MM.1S (cell line): ENCODE results near the gene RASAL2.

Source experiments
- DNase-seq: peaks from one replicate; pipeline ENCODE4 v3.0.0-alpha.2; 2015
- H2AFZ ChIP-seq: fragments of 300-600 bp; sonication (generic); 2 replicates; pipeline ENCODE4 v1.6.0; 2016; ENCODE audit warnings: antibody characterized with exemption, low read length
- H3F3A ChIP-seq: fragments of 300-600 bp; sonication (generic); 2 replicates; pipeline ENCODE4 v1.6.1; 2016; ENCODE audit warnings: mild to moderate bottlenecking, antibody characterized with exemption, low read length, moderate library complexity, mixed read lengths; ENCODE audit not compliant: insufficient read depth
- H3K27ac ChIP-seq: fragments of 300-600 bp; sonication (generic); 2 replicates; pipeline ENCODE4 v1.5.1; 2016; ENCODE audit warnings: mild to moderate bottlenecking, low read length
- H3K27me3 ChIP-seq: fragments of 300-600 bp; sonication (generic); replicated peaks from 2 replicates; pipeline ENCODE4 v1.6.0; 2016; ENCODE audit warnings: low read length; ENCODE audit not compliant: insufficient read depth
- H3K36me3 ChIP-seq: fragments of 300-600 bp; sonication (generic); replicated peaks from 2 replicates; pipeline ENCODE4 v1.6.1; 2016; ENCODE audit warnings: mild to moderate bottlenecking, low read length, mixed read lengths; ENCODE audit not compliant: insufficient read depth
- H3K4me1 ChIP-seq: fragments of 300-600 bp; sonication (generic); 2 replicates; pipeline ENCODE4 v1.6.1; 2016; ENCODE audit warnings: low read length, mixed read lengths
- H3K4me2 ChIP-seq: fragments of 300-600 bp; sonication (generic); 2 replicates; pipeline ENCODE4 v1.6.0; 2016; ENCODE audit warnings: low read depth, low read length
- H3K4me3 ChIP-seq: fragments of 300-600 bp; sonication (generic); 2 replicates; pipeline ENCODE4 v1.5.1; 2016; ENCODE audit warnings: low read length, mixed read lengths
- H3K79me2 ChIP-seq: fragments of 300-600 bp; sonication (generic); 2 replicates; pipeline ENCODE4 v1.6.1; 2016; ENCODE audit warnings: mixed run types, low read length, mixed read lengths
- H3K9ac ChIP-seq: fragments of 300-600 bp; sonication (generic); 2 replicates; pipeline ENCODE4 v1.6.1; 2016; ENCODE audit warnings: low read length, mixed read lengths
- H3K9me2 ChIP-seq: fragments of 300-600 bp; sonication (generic); replicated peaks from 2 replicates; pipeline ENCODE4 v1.6.1; 2016; ENCODE audit warnings: mild to moderate bottlenecking, low read length, mixed read lengths; ENCODE audit not compliant: insufficient read depth
- H3K9me3 ChIP-seq: fragments of 300-600 bp; sonication (generic); replicated peaks from 2 replicates; pipeline ENCODE4 v1.6.1; 2016; ENCODE audit warnings: mild to moderate bottlenecking, low read length, mixed read lengths; ENCODE audit not compliant: insufficient read depth
- H4K20me1 ChIP-seq: fragments of 300-600 bp; sonication (generic); 2 replicates; pipeline ENCODE4 v1.6.1; 2016; ENCODE audit warnings: mild to moderate bottlenecking, low read length, moderate library complexity, mixed read lengths; ENCODE audit not compliant: insufficient read depth
- EZH2 ChIP-seq: fragments of 300-600 bp; sonication (generic); optimal IDR thresholded peaks from 2 replicates; pipeline ENCODE3; 2017; ENCODE audit warnings: low read depth, mild to moderate bottlenecking, antibody characterized with exemption, low read length, mixed read lengths
- EZH2phosphoT487 ChIP-seq: fragments of 300-600 bp; sonication (generic); IDR thresholded peaks from 2 replicates; pipeline ENCODE4 v1.6.1; 2018; ENCODE audit warnings: antibody characterized with exemption, low read length
- TF ChIP-seq, protein P1 (sequence below): fragments of 300-600 bp; sonication (generic); IDR thresholded peaks from 2 replicates; pipeline ENCODE4 v1.5.1; 2016; ENCODE audit warnings: antibody characterized with exemption, low read length, mixed read lengths

RASAL2 gene

DNA sequence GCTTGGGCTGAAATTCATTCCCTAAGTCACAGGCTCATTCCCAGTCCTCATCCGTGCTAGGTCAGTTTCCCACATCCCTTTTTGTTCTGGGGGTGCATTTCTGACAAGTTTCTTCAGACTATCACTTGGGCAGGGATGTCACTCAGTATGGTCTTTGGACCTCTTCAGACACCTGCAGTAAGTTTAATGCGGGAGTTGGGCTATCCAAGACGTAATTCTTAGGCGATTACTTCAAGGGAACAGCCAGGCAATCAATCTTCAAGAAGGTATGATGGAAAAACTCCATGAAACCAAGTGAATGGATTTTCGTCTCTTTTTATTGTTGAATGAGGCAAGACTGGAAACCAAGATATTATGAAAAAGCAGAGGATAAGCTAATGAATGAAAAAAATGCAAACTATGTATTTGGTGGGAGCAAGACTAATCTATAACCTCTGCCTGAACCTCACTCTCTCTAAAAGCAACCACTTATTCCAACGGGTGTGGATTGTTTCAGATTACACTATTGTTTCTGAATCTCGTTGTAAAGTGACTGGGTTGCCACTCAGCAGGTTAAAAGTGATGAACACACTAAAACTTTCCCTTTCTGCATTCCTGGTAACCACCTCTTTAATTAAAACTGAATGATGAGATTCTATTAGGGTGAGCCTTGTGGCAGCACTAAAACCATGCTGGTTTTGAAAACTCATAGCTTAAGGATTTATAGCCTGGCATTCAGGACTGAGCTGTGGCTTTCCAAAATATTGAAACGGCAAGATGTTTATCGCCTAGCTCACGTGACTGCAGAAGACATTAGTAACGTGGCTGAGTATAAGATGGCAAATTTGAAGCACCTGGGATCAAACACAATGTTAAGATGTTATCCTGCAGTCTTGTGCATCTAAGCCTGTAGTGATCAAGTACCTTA, 1.1 kb downstream of the RASAL2 start:
- peak overlapping the region; percentile 83 for H3K4me3 ChIP-seq
- no peak overlapping the region for H3K27ac ChIP-seq
- peaks cover 22% of the 10 kb centered on the region for H3K4me1 ChIP-seq
- no peaks in the 10 kb centered on the region for H4K20me1 ChIP-seq
- H3K79me2 ChIP-seq: no peaks in the 10 kb centered on the region
- no peaks in the 10 kb centered on the region for H3K36me3 ChIP-seq
- H2AFZ ChIP-seq: peak overlapping the region; percentile 90; the same call in 1 of the 2 replicates
- no peak overlapping the region for H3K9ac ChIP-seq
- 0 out of 2 replicates have a peak, but pooled peaks cover 13% of the 10 kb centered on the region for H3F3A ChIP-seq
- H3K27me3 ChIP-seq: peaks cover 53% of the 10 kb centered on the region
- TF ChIP-seq EZH2phosphoT487: no peak
- TF ChIP-seq, protein P1, sequence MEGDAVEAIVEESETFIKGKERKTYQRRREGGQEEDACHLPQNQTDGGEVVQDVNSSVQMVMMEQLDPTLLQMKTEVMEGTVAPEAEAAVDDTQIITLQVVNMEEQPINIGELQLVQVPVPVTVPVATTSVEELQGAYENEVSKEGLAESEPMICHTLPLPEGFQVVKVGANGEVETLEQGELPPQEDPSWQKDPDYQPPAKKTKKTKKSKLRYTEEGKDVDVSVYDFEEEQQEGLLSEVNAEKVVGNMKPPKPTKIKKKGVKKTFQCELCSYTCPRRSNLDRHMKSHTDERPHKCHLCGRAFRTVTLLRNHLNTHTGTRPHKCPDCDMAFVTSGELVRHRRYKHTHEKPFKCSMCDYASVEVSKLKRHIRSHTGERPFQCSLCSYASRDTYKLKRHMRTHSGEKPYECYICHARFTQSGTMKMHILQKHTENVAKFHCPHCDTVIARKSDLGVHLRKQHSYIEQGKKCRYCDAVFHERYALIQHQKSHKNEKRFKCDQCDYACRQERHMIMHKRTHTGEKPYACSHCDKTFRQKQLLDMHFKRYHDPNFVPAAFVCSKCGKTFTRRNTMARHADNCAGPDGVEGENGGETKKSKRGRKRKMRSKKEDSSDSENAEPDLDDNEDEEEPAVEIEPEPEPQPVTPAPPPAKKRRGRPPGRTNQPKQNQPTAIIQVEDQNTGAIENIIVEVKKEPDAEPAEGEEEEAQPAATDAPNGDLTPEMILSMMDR: no peak
- no peak for TF ChIP-seq EZH2
- H3K4me2 ChIP-seq: peak overlapping the region; percentile 96
- H3K9me3 ChIP-seq: no peaks in the 10 kb centered on the region
- no peaks in the 10 kb centered on the region for H3K9me2 ChIP-seq
- no peak for DNase-seq

DNA sequence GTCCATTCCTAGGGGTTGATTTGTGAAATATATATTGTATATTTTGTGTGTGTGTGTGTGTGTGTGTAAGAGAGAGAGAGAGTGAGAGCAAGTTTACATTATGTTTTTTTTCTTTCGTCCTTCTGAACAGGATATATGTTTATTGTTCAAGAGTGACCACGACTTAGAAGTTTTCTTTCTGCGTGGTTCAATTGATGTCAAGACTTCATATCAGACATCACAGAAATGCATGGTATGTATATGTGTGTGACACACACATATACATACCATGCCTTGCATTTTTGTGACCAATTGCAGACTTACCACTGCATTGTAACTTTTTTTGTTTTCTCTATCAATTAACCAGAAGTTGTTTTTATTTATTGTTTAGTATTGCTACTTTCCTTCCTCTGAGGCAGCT, 2.5 kb downstream of the RASAL2 start:
- no peak for DNase-seq
- Histone ChIP-seq H3K4me1 (peaks cover 33% of the 10 kb centered on the region), H3K36me3 (no peaks in the 10 kb centered on the region), H3F3A (peaks cover 23% of the 10 kb centered on the region), H3K9ac (no peak overlapping the region), H3K4me3 (no peak overlapping the region), H3K27ac (no peak overlapping the region), H3K79me2 (no peaks in the 10 kb centered on the region), H4K20me1 (no peaks in the 10 kb centered on the region; the same call in 1 of the 2 replicates), H2AFZ (no peak overlapping the region), H3K27me3 (peaks cover 55% of the 10 kb centered on the region), H3K9me2 (no peaks in the 10 kb centered on the region), H3K4me2 (no peak overlapping the region), H3K9me3 (no peaks in the 10 kb centered on the region)
- TF ChIP-seq EZH2phosphoT487 (no peak), EZH2 (no peak)
- TF ChIP-seq, protein P1: no peak

- H3F3A ChIP-seq: peaks cover 26% of the 10 kb centered on the region
- TF ChIP-seq, protein P1: no peak
- TF ChIP-seq EZH2phosphoT487: no peak
- TF ChIP-seq EZH2: no peak
- H3K9me3 ChIP-seq: no peaks in the 10 kb centered on the region
- H4K20me1 ChIP-seq: no peaks in the 10 kb centered on the region; the same call in 1 of the 2 replicates
- H3K4me3 ChIP-seq: no peak overlapping the region
- no peak overlapping the region for H3K9ac ChIP-seq
- H3K27ac ChIP-seq: no peak overlapping the region
- no peaks in the 10 kb centered on the region for H3K9me2 ChIP-seq
- no peak overlapping the region for H3K4me2 ChIP-seq
- no peak for DNase-seq
- peaks cover 34% of the 10 kb centered on the region for H3K4me1 ChIP-seq
- no peaks in the 10 kb centered on the region for H3K79me2 ChIP-seq
- no peak overlapping the region for H2AFZ ChIP-seq
- H3K27me3 ChIP-seq: peaks cover 65% of the 10 kb centered on the region
- H3K36me3 ChIP-seq: no peaks in the 10 kb centered on the region
Observed at GRCh38 chr1:178098262-178098661, 4.4 kb downstream of the RASAL2 start.
